ENCODE results near the gene TOX2.

TOX2 gene

GRCh38 chr20:43973671-43974450 is 59.2 kb downstream of the TOX2 start:
- TF ChIP-seq CTCF (IDR thresholded peaks at IDR 0.05; ENCODE audit: low read length, missing control alignments), result no peak
- no peak for DNase-seq (ENCODE audit: low read depth)
- H3K4me3 ChIP-seq (replicated peaks; ENCODE audit: low read depth, low read length), result no peak overlapping the region

DNA sequence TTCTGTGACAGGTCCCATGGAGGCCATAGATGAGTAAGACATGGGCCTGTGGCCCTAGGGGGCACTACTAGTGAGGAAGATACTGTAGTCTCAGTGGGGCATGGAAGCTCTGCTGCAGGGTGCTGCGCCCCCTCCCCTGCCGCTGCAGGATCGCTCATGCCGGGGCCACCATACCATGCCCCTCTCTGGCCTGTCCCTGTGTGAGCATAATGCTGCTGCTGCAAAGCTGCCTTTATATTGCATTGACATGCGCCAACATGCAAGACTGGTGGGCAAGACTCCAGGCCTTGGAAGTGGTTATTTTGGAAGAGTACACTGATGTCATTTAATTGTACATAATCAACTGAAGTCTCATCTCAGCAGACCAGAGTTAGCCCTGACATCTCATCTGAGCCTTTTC is 60.0 kb downstream of the TOX2 start:
- DNase-seq (ENCODE audit: low read depth), result no peak
- no peak overlapping the region for H3K4me3 ChIP-seq (replicated peaks; ENCODE audit: low read depth, low read length)
- no peak for TF ChIP-seq CTCF (IDR thresholded peaks at IDR 0.05; ENCODE audit: low read length, missing control alignments)

GRCh38 chr20:43975096-43975768 is 60.6 kb downstream of the TOX2 start:
- DNase-seq (ENCODE audit: low read depth), result peak; percentile 86
- no peak overlapping the region for H3K4me3 ChIP-seq (replicated peaks; ENCODE audit: low read depth, low read length)
- no peak for TF ChIP-seq CTCF (IDR thresholded peaks at IDR 0.05; ENCODE audit: low read length, missing control alignments)

DNA sequence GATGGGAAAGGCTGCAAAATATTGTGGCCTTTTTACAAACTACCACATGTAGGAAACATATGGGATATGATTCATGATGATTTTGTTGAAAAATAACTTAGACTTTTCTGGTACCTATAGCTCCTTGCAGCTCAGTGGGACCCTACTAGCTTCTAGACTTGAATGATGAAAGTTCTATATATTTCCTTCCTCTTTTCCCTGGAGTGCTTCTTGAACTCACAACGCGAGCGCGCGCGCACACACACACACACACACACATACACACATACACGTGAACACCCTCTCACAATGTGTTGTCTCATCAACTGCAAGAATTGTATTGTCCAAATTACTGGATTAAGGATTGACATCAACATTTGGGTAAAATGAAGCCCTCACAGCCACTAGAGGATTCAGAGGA is 61.9 kb downstream of the TOX2 start:
- TF ChIP-seq CTCF (IDR thresholded peaks at IDR 0.05; ENCODE audit: low read length, missing control alignments), result no peak
- DNase-seq (ENCODE audit: low read depth), result no peak
- H3K4me3 ChIP-seq (replicated peaks; ENCODE audit: low read depth, low read length), result no peak overlapping the region

GRCh38 chr20:43977252-43977651 is 62.6 kb downstream of the TOX2 start:
- no peak overlapping the region for H3K4me3 ChIP-seq (replicated peaks; ENCODE audit: low read depth, low read length)
- no peak for DNase-seq (ENCODE audit: low read depth)
- no peak for TF ChIP-seq CTCF (IDR thresholded peaks at IDR 0.05; ENCODE audit: low read length, missing control alignments)

DNA sequence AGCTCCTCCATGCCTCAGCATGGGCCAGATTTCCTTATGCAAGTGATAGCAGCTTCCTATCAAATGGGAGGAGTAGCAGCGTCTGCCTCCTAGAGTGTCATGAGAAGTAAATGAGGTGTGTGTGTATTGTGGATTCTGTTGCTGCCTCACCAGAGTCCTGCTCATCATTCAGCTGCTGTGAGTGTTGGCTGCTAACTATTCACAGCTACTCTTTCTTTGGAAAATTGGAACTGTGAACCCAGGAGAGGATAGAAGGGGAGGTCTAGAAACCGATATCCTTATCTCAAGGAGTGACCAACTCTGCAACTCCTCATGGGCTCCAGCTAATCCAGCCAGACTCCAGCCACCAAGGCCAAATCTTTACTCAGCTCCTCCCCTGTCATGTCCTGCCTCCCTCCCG is 63.3 kb downstream of the TOX2 start:
- no peak for DNase-seq (ENCODE audit: low read depth)
- no peak overlapping the region for H3K4me3 ChIP-seq (replicated peaks; ENCODE audit: low read depth, low read length)
- no peak for TF ChIP-seq CTCF (IDR thresholded peaks at IDR 0.05; ENCODE audit: low read length, missing control alignments)
